ENCODE measurements around the gene GSPT1. TPM values are rescaled to one million over a fixed set of nuclear protein-coding genes. Genes with fewer than 3 reads are reported as not detected.

GSPT1 gene
- total and polyA plus RNA-seq, 9 donors = 21.1 to 99.3 (median 74.8) TPM

GRCh38 chr16:11875721-11876120 is 40.0 kb downstream of the GSPT1 start:
- Histone ChIP-seq H3K4me3 (no peak overlapping the region), H3K9me3 (no peaks in the 10 kb centered on the region), H3K27ac (no peak overlapping the region), H3K4me1 (ENCODE audit: insufficient read depth) (no peaks in the 10 kb centered on the region), H3K36me3 (no peaks in the 10 kb centered on the region), H3K27me3 (no peaks in the 10 kb centered on the region)
- intact Hi-C loops (cut with DNase I) = no loop called here
- no peak for DNase-seq
- WGBS, 3 donors = 82 to 84% (median 83%) methylated on average over 5 of the region's 5 CpGs
- no peak for TF ChIP-seq CTCF (IDR thresholded peaks at IDR 0.05)
- no peak for TF ChIP-seq POLR2A (IDR thresholded peaks at IDR 0.05)
- TF ChIP-seq EP300 (IDR thresholded peaks at IDR 0.05) = no peak

DNA sequence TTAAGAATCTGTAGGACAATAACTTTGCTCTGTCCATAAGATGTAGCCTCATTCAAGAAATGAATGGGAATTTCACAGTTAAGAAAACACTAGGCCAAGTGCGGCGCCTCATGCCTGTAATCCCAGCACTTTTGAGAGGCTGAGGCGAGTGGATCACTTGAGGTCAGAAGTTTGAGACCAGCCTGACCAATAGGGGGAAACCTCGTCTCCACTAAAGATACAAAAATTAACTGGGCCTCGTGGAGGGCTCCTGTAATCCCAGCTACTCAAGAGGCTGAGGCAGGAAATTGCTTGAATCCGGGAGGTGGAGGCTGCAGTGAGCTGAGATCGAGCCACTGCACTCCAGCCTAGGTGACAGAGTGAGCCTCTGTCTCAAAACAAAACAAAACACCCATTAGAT is 44.6 kb downstream of the GSPT1 start:
- intact Hi-C loops (cut with DNase I) = no loop called here

DNA sequence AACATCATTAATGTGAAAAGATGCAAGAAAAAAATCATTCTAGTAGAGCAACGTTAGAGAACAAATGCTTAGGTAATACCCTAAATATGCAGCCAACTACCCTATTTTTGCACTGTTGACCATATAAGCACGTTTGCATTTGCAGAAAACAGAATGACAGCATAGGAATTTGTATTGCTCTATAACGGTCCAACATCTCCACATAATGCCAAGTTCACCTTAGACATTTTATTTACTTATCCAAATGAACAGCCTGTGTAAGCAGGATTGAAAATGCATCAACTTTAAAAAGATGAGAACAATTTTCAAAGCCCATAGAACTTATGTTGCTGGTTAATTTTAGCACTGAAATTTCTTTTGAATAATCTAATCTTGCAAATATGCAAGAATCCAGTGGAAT is 45.4 kb downstream of the GSPT1 start:
- TF ChIP-seq POLR2A (IDR thresholded peaks at IDR 0.05) (no peak), CTCF (IDR thresholded peaks at IDR 0.05) (no peak), EP300 (IDR thresholded peaks at IDR 0.05) (no peak)
- intact Hi-C loops (cut with DNase I) = no loop called here
- WGBS, 3 donors = 8 to 16% (median 12%) methylated on average over 3 of the region's 3 CpGs
- Histone ChIP-seq H3K27me3 (no peaks in the 10 kb centered on the region), H3K9me3 (no peaks in the 10 kb centered on the region), H3K27ac (no peak overlapping the region), H3K4me3 (no peak overlapping the region), H3K36me3 (no peaks in the 10 kb centered on the region), H3K4me1 (ENCODE audit: insufficient read depth) (no peaks in the 10 kb centered on the region)
- no peak for DNase-seq

More for the DNA sequence above, 44.6 kb downstream of the GSPT1 start:
- no peak for DNase-seq
- no peak overlapping the region for H3K4me3 ChIP-seq
- no peaks in the 10 kb centered on the region for H3K36me3 ChIP-seq
- H3K27ac ChIP-seq = no peak overlapping the region
- no peaks in the 10 kb centered on the region for H3K9me3 ChIP-seq
- 8 to 25% (median 10%) methylated on average over 7 of the region's 7 CpGs for WGBS, 3 donors
- TF ChIP-seq CTCF (IDR thresholded peaks at IDR 0.05) = no peak
- TF ChIP-seq POLR2A (IDR thresholded peaks at IDR 0.05) = no peak
- no peak for TF ChIP-seq EP300 (IDR thresholded peaks at IDR 0.05)
- H3K27me3 ChIP-seq = no peaks in the 10 kb centered on the region
- H3K4me1 ChIP-seq (ENCODE audit: insufficient read depth) = no peaks in the 10 kb centered on the region

GRCh38 chr16:11869353-11870228 is 46.2 kb downstream of the GSPT1 start:
- intact Hi-C loops (cut with DNase I) = no loop called here
- 84 to 86% (median 86%) methylated on average over 8 of the region's 8 CpGs for WGBS, 3 donors
- Histone ChIP-seq H3K4me1 (ENCODE audit: insufficient read depth) (no peaks in the 10 kb centered on the region), H3K4me3 (no peak overlapping the region), H3K27me3 (no peaks in the 10 kb centered on the region), H3K9me3 (no peaks in the 10 kb centered on the region), H3K27ac (no peak overlapping the region), H3K36me3 (no peaks in the 10 kb centered on the region)
- TF ChIP-seq POLR2A (IDR thresholded peaks at IDR 0.05) = no peak
- TF ChIP-seq CTCF (IDR thresholded peaks at IDR 0.05) = no peak
- TF ChIP-seq EP300 (IDR thresholded peaks at IDR 0.05) = no peak
- no peak for DNase-seq
